Uterus (tissue), 2 donors: ENCODE results near the gene USP22.

Experiments
- CTCF ChIP-seq, 4 experiments: fragments of 200-600 bp in 2 of 4; fragments of 450-650 bp in 2 of 4; sonication (generic) in 2 of 4; IDR thresholded peaks; one replicate each; pipeline ENCODE4 v1.5.1; 2016 to 2019; ENCODE audit warnings: antibody characterized with exemption in 4 of 4, mild to moderate bottlenecking in 2 of 4, moderate library complexity in 1 of 4
- POLR2A ChIP-seq, 2 donors: fragments of 450-650 bp; IDR thresholded peaks; one replicate each; pipeline ENCODE4 v1.6.1; 2016; ENCODE audit warnings: antibody characterized with exemption in 2 of 2, mild to moderate bottlenecking in 1 of 2, moderate library complexity in 1 of 2

- TF ChIP-seq CTCF (IDR thresholded peaks at IDR 0.05) (no peak), POLR2A (IDR thresholded peaks at IDR 0.05) (no peak)
Observed at GRCh38 chr17:21058098-21058893, 15.5 kb upstream of the USP22 start.
